HCT116 (cell line): ENCODE results near the gene EIF2AK3. TPM values are rescaled to one million over a fixed set of nuclear protein-coding genes. Genes with fewer than 3 reads are reported as not detected.

ENCODE experiments used
- ATAC-seq: fragments of 200-7000 bp; cut with Tn5 transposase; 2 replicates; pipeline ENCODE4 v1.9.1; 2020; ENCODE audit warnings: mild to moderate bottlenecking, moderate library complexity
- BruUV-seq: library from RNA; stranded (reverse); fragments of 400-500 nt; replicated peaks from 2 replicates; lab custom pipeline; 2021; lab: Mats Ljungman, UMichigan
- CTCF ChIA-PET: fragments of 300-600 bp; sonication (Branson Sonifier 250); formaldehyde crosslinking; loops from one replicate; lab custom pipeline; 2021; ENCODE audit warnings: antibody characterized with exemption; lab: Charles Lee
- POLR2A ChIA-PET: fragments of 300-600, 350-600 bp; sonication (Branson Sonifier 250); formaldehyde crosslinking; loops from one replicate; lab custom pipeline; 2021; ENCODE audit warnings: antibody characterized with exemption; lab: Charles Lee
- RAD21 ChIA-PET, 2 experiments: fragments of 300-600 bp; sonication (Branson Sonifier 250); formaldehyde crosslinking; loops; one replicate each; lab custom pipeline; 2023; ENCODE audit warnings: low total read pairs in 2 of 2; ENCODE audit not compliant: uncharacterized antibody in 2 of 2, unreplicated experiment in 2 of 2, low non-redundant PET in 1 of 2; lab: Charles Lee
- DNase-seq: peaks from one replicate; pipeline ENCODE4 v3.0.0-alpha.2; 2010; ENCODE audit warnings: low read depth, low spot score
- H2AFZ ChIP-seq: fragments of 200-600 bp; shearing (Covaris generic), sonication (generic); 2 replicates; pipeline ENCODE4 v1.6.1; 2017; ENCODE audit warnings: low read depth, mixed run types, mixed read lengths, antibody characterized with exemption, low read length; ENCODE audit not compliant: poor library complexity, severe bottlenecking
- H3K27ac ChIP-seq: 2 replicates; pipeline ENCODE4 v1.5.1; 2012; ENCODE audit warnings: low read depth, low read length
- H3K27me3 ChIP-seq: fragments of 200-600 bp; sonication (generic); 2 replicates; pipeline ENCODE4 v1.6.1; 2016; ENCODE audit warnings: mixed run types, low read length, mixed read lengths; ENCODE audit not compliant: insufficient read depth
- H3K36me3 ChIP-seq, 2 experiments: fragments of 200-500 bp in 1 of 2; fragments of 200-600 bp in 1 of 2; sonication (Bioruptor generic) in 1 of 2; sonication (generic) in 1 of 2; 2 replicates each; pipeline versions ENCODE4 v1.5.1 to v1.6.1; 2014 to 2016; ENCODE audit warnings: low read length in 2 of 2, inconsistent platforms in 1 of 2, mixed read lengths in 1 of 2, mixed run types in 1 of 2; ENCODE audit not compliant: insufficient read depth in 2 of 2, control insufficient read depth in 1 of 2
- H3K4me1 ChIP-seq, 2 experiments: fragments of 200-600 bp in 1 of 2; sonication (generic) in 1 of 2; 2 replicates each; pipeline versions ENCODE4 v1.5.1 to v1.6.1; 2012 to 2017; ENCODE audit warnings: low read length in 2 of 2, inconsistent platforms in 1 of 2, mild to moderate bottlenecking in 1 of 2, mixed read lengths in 1 of 2, mixed run types in 1 of 2, moderate library complexity in 1 of 2; ENCODE audit not compliant: insufficient read depth in 2 of 2, control insufficient read depth in 1 of 2
- H3K4me2 ChIP-seq: fragments of 200-600 bp; sonication (generic); 2 replicates; pipeline ENCODE4 v1.6.1; 2017; ENCODE audit warnings: mixed run types, low read length, mixed read lengths
- H3K4me3 ChIP-seq, 2 experiments: fragments of 200-600 bp in 1 of 2; sonication (generic) in 1 of 2; replicated peaks in 1 of 2; 2 replicates each; pipeline ENCODE4 v1.5.1; 2011 to 2016; ENCODE audit warnings: low read length in 2 of 2, control low read depth in 1 of 2, low read depth in 1 of 2, mild to moderate bottlenecking in 1 of 2, mixed read lengths in 1 of 2, mixed run types in 1 of 2
- H3K79me2 ChIP-seq: fragments of 200-600 bp; sonication (generic); 2 replicates; pipeline ENCODE4 v1.6.1; 2017; ENCODE audit warnings: mild to moderate bottlenecking, mixed run types, low read length, moderate library complexity, mixed read lengths; ENCODE audit not compliant: insufficient read depth
- H3K9ac ChIP-seq: fragments of 200-600 bp; sonication (generic); 2 replicates; pipeline ENCODE4 v1.6.1; 2016; ENCODE audit warnings: low read length, mixed read lengths
- H3K9me2 ChIP-seq: fragments of 200-600 bp; sonication (generic), shearing (Covaris generic); 2 replicates; pipeline ENCODE4 v1.6.1; 2017; ENCODE audit warnings: mixed run types, mild to moderate bottlenecking, moderate library complexity; ENCODE audit not compliant: insufficient read depth
- H3K9me3 ChIP-seq, 2 experiments: fragments of 200-500 bp in 1 of 2; fragments of 200-600 bp in 1 of 2; sonication (Bioruptor generic) in 1 of 2; sonication (generic) in 1 of 2; 2 replicates each; pipeline ENCODE4 v1.6.1; 2014 to 2017; ENCODE audit warnings: low read length in 2 of 2, mixed read lengths in 2 of 2, inconsistent platforms in 1 of 2, low read depth in 1 of 2, mild to moderate bottlenecking in 1 of 2, mixed run types in 1 of 2, moderate library complexity in 1 of 2; ENCODE audit not compliant: control insufficient read depth in 1 of 2, insufficient read depth in 1 of 2
- H4K20me1 ChIP-seq: fragments of 200-600 bp; sonication (generic), shearing (Covaris generic); 2 replicates; pipeline ENCODE4 v1.6.1; 2017; ENCODE audit warnings: mixed run types, mild to moderate bottlenecking, moderate library complexity; ENCODE audit not compliant: insufficient read depth
- CEBPB ChIP-seq: IDR thresholded peaks from 2 replicates; pipeline ENCODE4 v1.6.1; 2012; ENCODE audit warnings: low read depth
- ELF1 ChIP-seq: IDR thresholded peaks from 2 replicates; pipeline ENCODE4 v1.6.1; 2012; ENCODE audit warnings: low read depth, borderline replicate concordance
- EZH2 ChIP-seq: fragments of 200-600 bp; sonication (generic); IDR thresholded peaks from 2 replicates; pipeline ENCODE4 v1.6.1; 2017; ENCODE audit warnings: antibody characterized with exemption, mixed run types
- FOSL1 ChIP-seq: IDR thresholded peaks from 2 replicates; pipeline ENCODE4 v1.6.1; 2012; ENCODE audit warnings: low read depth
- RAD21 ChIP-seq: IDR thresholded peaks from 2 replicates; pipeline ENCODE4 v1.6.1; 2012; ENCODE audit warnings: low read depth, mild to moderate bottlenecking
- ZNF274 ChIP-seq: fragments of 200-500 bp; sonication (Bioruptor generic); IDR thresholded peaks from 2 replicates; pipeline ENCODE4 v1.6.1; 2014; ENCODE audit warnings: mild to moderate bottlenecking, low read depth, low read length, inconsistent platforms
- intact Hi-C: fragments of 100-400 bp; cut with micrococcal nuclease; formaldehyde crosslinking; loops from 2 replicates; pipeline ENCODE4 v1.10.0; 2022
- total RNA-seq: library from RNA; stranded (reverse); gene quantifications from one replicate; pipeline ENCODE4 v1.2.1, GENCODE V29; 2021; ENCODE audit not compliant: unreplicated experiment
- TF ChIP-seq, protein P1 (sequence below): IDR thresholded peaks from 2 replicates; pipeline ENCODE4 v1.6.1; 2012
- TF ChIP-seq, protein P2 (sequence below): IDR thresholded peaks from 2 replicates; pipeline ENCODE4 v1.6.1; 2011; ENCODE audit warnings: mild to moderate bottlenecking, low read length, moderate library complexity; ENCODE audit not compliant: insufficient replicate concordance; ENCODE audit errors: extremely low read depth

EIF2AK3 gene
- total RNA-seq, 1 experiment from 2014 or later = 8.9 TPM

DNA sequence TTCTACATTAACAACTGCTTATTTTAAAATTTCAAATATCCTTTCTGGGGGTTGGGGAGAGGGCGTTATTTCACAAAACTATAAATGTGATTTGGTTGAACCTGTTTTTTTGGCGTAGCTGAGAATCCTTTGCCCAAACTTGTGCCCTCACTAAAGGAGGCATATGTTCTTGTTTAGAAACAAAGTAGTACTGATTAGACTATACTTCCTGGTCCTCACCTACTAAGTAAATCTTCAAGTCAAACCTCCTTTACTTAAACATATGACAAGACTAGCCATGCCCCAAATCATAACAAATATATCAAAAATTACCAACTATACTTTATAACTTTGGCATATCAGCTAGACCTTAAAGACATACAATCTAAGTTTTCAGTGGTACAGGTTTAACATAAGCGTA is 5.8 kb downstream of the EIF2AK3 start:
- no peaks in the 10 kb centered on the region for H3K9me3 ChIP-seq
- no peak for ATAC-seq
- H3K27ac ChIP-seq = no peak overlapping the region
- no peaks in the 10 kb centered on the region for H4K20me1 ChIP-seq
- no peak for TF ChIP-seq CEBPB
- TF ChIP-seq, protein P1, sequence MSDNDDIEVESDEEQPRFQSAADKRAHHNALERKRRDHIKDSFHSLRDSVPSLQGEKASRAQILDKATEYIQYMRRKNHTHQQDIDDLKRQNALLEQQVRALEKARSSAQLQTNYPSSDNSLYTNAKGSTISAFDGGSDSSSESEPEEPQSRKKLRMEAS = no peak
- peaks cover 28% of the 10 kb centered on the region for H3K79me2 ChIP-seq
- H3K4me3 ChIP-seq = no peak overlapping the region
- H3K4me2 ChIP-seq = no peak overlapping the region
- intact Hi-C loops = no loop called here
- ChIA-PET POLR2A (no interaction called here), CTCF (no interaction called here), RAD21 (no interaction called here)
- H3K9me2 ChIP-seq = no peaks in the 10 kb centered on the region
- H3K4me1 ChIP-seq = peaks cover 5 to 7% of the 10 kb centered on the region in 2 experiments; a peak in 3 of 4 replicates
- no peaks in the 10 kb centered on the region for H3K27me3 ChIP-seq
- no TSS peak for BruUV-seq
- no peak overlapping the region for H2AFZ ChIP-seq
- H3K9ac ChIP-seq = no peak overlapping the region
- DNase-seq = no peak
- H3K36me3 ChIP-seq = no peaks in the 10 kb centered on the region

DNA sequence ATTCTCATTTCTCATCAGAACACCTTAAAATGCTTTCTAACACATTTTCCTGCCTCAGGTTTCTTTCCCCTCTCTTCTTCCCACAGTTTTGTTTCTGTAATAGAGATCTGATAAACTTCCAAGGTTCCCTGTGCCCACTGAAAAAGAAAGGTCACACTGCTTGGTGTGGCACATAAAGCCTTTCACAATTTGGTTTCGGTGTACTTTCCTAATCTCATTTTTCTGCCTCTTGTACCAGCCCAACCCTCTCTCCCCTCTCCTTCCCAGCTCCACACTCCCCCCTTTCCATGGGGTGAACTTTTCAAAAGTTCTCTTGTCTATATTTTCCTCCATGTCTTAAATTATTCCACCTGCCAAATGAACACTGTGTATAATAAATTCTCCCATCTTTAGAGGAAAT is 7.2 kb downstream of the EIF2AK3 start:
- no peaks in the 10 kb centered on the region for H3K36me3 ChIP-seq
- H3K4me2 ChIP-seq = no peak overlapping the region
- H3K79me2 ChIP-seq = peaks cover 21% of the 10 kb centered on the region
- H3K4me3 ChIP-seq = no peak overlapping the region
- H3K4me1 ChIP-seq = no peaks in the 10 kb centered on the region; a peak in 1 of 4 replicates
- ChIA-PET CTCF (no interaction called here), POLR2A (no interaction called here)
- no peak for TF ChIP-seq ZNF274
- no peak for TF ChIP-seq CEBPB
- TF ChIP-seq, protein P2, sequence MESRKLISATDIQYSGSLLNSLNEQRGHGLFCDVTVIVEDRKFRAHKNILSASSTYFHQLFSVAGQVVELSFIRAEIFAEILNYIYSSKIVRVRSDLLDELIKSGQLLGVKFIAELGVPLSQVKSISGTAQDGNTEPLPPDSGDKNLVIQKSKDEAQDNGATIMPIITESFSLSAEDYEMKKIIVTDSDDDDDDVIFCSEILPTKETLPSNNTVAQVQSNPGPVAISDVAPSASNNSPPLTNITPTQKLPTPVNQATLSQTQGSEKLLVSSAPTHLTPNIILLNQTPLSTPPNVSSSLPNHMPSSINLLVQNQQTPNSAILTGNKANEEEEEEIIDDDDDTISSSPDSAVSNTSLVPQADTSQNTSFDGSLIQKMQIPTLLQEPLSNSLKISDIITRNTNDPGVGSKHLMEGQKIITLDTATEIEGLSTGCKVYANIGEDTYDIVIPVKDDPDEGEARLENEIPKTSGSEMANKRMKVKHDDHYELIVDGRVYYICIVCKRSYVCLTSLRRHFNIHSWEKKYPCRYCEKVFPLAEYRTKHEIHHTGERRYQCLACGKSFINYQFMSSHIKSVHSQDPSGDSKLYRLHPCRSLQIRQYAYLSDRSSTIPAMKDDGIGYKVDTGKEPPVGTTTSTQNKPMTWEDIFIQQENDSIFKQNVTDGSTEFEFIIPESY = no peak
- TF ChIP-seq FOSL1 = no peak
- TF ChIP-seq EZH2 = no peak
- no peak for TF ChIP-seq RAD21
- no peak for TF ChIP-seq ELF1
- TF ChIP-seq, all 23 proteins: peak for 0
- intact Hi-C loops = no loop called here
- no peak overlapping the region for H3K9ac ChIP-seq
- H3K9me2 ChIP-seq = no peaks in the 10 kb centered on the region
- no peaks in the 10 kb centered on the region for H4K20me1 ChIP-seq
- RAD21 ChIA-PET = no interaction called here
- no peak for ATAC-seq
- no peak for DNase-seq
- no peaks in the 10 kb centered on the region for H3K27me3 ChIP-seq
- no TSS peak for BruUV-seq
- no peak overlapping the region for H2AFZ ChIP-seq
- no peak overlapping the region for H3K27ac ChIP-seq
- H3K9me3 ChIP-seq = no peaks in the 10 kb centered on the region
